GM23338 (cell line): ENCODE measurements around the gene LFNG. TPM values are rescaled to one million over a fixed set of nuclear protein-coding genes. Genes with fewer than 3 reads are reported as not detected.

ENCODE experiments used
- ATAC-seq: fragments of 200-7000 bp; cut with Tn5 transposase; 3 replicates; pipeline ENCODE4 v1.9.1; 2020
- DNase-seq: peaks from one replicate; pipeline ENCODE4 v3.0.0-alpha.2; 2015; ENCODE audit warnings: low spot score
- H2AFZ ChIP-seq: fragments of 200-600 bp; sonication (generic); 2 replicates; pipeline ENCODE4 v1.8.0; 2016; ENCODE audit warnings: antibody characterized with exemption, mild to moderate bottlenecking, moderate library complexity
- H3F3A ChIP-seq: fragments of 200-600 bp; sonication (generic); replicated peaks from 2 replicates; pipeline ENCODE4 v1.8.0; 2017; ENCODE audit warnings: antibody characterized with exemption, mixed run types, low read depth
- H3K27ac ChIP-seq: fragments of 200-600 bp; sonication (generic); 2 replicates; pipeline ENCODE4 v1.6.1; 2016; ENCODE audit warnings: low read depth
- H3K27me3 ChIP-seq: fragments of 200-600 bp; sonication (generic); 2 replicates; pipeline ENCODE4 v1.8.0; 2016; ENCODE audit warnings: mild to moderate bottlenecking, mixed run types, moderate library complexity; ENCODE audit not compliant: insufficient read depth
- H3K36me3 ChIP-seq: fragments of 200-600 bp; sonication (generic); 2 replicates; pipeline ENCODE4 v1.8.0; 2016; ENCODE audit warnings: mild to moderate bottlenecking; ENCODE audit not compliant: insufficient read depth
- H3K4me1 ChIP-seq: fragments of 200-600 bp; sonication (generic); 2 replicates; pipeline ENCODE4 v1.8.0; 2016; ENCODE audit warnings: mild to moderate bottlenecking, moderate library complexity; ENCODE audit not compliant: insufficient read depth
- H3K4me2 ChIP-seq: fragments of 200-600 bp; sonication (generic); 2 replicates; pipeline ENCODE4 v1.7.1; 2017; ENCODE audit warnings: mixed run types
- H3K4me3 ChIP-seq: fragments of 200-600 bp; sonication (generic); 2 replicates; pipeline ENCODE4 v1.6.1; 2016; ENCODE audit warnings: mixed run types
- H3K79me2 ChIP-seq: fragments of 200-600 bp; sonication (generic); replicated peaks from 2 replicates; pipeline ENCODE4 v1.8.0; 2017; ENCODE audit warnings: mild to moderate bottlenecking; ENCODE audit not compliant: insufficient read depth
- H3K9me2 ChIP-seq: fragments of 200-600 bp; sonication (generic); 2 replicates; pipeline ENCODE4 v1.8.0; 2017; ENCODE audit not compliant: insufficient read depth
- H4K20me1 ChIP-seq: fragments of 200-600 bp; sonication (generic); replicated peaks from 2 replicates; pipeline ENCODE4 v1.8.0; 2017; ENCODE audit warnings: mild to moderate bottlenecking; ENCODE audit not compliant: insufficient read depth
- H3K27ac Mint-ChIP-seq: 2 replicates; pipeline ENCODE4 v1.8.0; 2020; ENCODE audit warnings: inconsistent platforms, mild to moderate bottlenecking, moderate library complexity, mixed read lengths
- H3K27me3 Mint-ChIP-seq: 3 replicates; pipeline ENCODE4 v1.8.0; 2022; ENCODE audit warnings: low read depth, mild to moderate bottlenecking, moderate library complexity, mixed read lengths, inconsistent platforms; ENCODE audit not compliant: insufficient read depth, poor library complexity
- H3K36me3 Mint-ChIP-seq: 3 replicates; pipeline ENCODE4 v1.8.0; 2021; ENCODE audit warnings: low read depth, mild to moderate bottlenecking, inconsistent platforms, moderate library complexity, mixed read lengths
- H3K4me1 Mint-ChIP-seq: 3 replicates; pipeline ENCODE4 v1.8.0; 2020; ENCODE audit warnings: mild to moderate bottlenecking, inconsistent platforms, mixed read lengths
- H3K4me3 Mint-ChIP-seq: 3 replicates; pipeline ENCODE4 v1.8.0; 2021; ENCODE audit warnings: moderate library complexity, mild to moderate bottlenecking, inconsistent platforms, mixed read lengths
- H3K9me3 Mint-ChIP-seq: 3 replicates; pipeline ENCODE4 v1.8.0; 2020; ENCODE audit warnings: moderate library complexity, mild to moderate bottlenecking, inconsistent platforms, mixed read lengths
- CREB1 ChIP-seq: fragments of 250-450 bp; sonication (Bioruptor Pico); IDR thresholded peaks from 2 replicates; pipeline ENCODE4 v1.5.0; 2020; ENCODE audit warnings: low read depth, mild to moderate bottlenecking, moderate library complexity
- EZH2phosphoT487 ChIP-seq: fragments of 200-600 bp; sonication (generic); IDR thresholded peaks from one replicate; pipeline ENCODE4 v1.8.1; 2018; ENCODE audit warnings: antibody characterized with exemption; ENCODE audit not compliant: unreplicated experiment
- JUNB ChIP-seq: IDR thresholded peaks from one replicate; pipeline ENCODE4 v1.6.1; 2016; ENCODE audit warnings: antibody characterized with exemption; ENCODE audit not compliant: unreplicated experiment
- POLR2AphosphoS5 ChIP-seq: IDR thresholded peaks from 2 replicates; pipeline ENCODE4 v1.6.1; 2016; ENCODE audit warnings: antibody characterized with exemption, low read depth
- ZNF331 ChIP-seq: fragments of 250-450 bp; sonication (Bioruptor Pico); IDR thresholded peaks from 2 replicates; pipeline ENCODE4 v1.5.0; 2020; ENCODE audit warnings: low read depth, mild to moderate bottlenecking, moderate library complexity
- polyA plus RNA-seq: library from polyadenylated mRNA; unstranded; fragments of >200 nt; fragmentation: Nextera tagmentation; extraction: Ambion mirVana; gene quantifications from 2 replicates; pipeline ENCODE4 v1.2.1, GENCODE V29; 2016
- total RNA-seq: library from RNA; depleted of rRNA; stranded (reverse); fragments of >200 nt; shearing (Covaris generic); gene quantifications from 2 replicates; pipeline ENCODE4 v1.2.3, GENCODE V29; 2014
- TF ChIP-seq, protein P1 (sequence below), 2 experiments: fragments of 200-600 bp in 1 of 2; sonication (generic) in 1 of 2; conservative IDR thresholded peaks; 2 replicates each; pipeline versions ENCODE4 v1.5.1 to v1.6.1; 2016 to 2017; ENCODE audit warnings: antibody characterized with exemption in 2 of 2, low read depth in 2 of 2, mild to moderate bottlenecking in 2 of 2, moderate library complexity in 1 of 2
- TF ChIP-seq, protein P2 (sequence below): IDR thresholded peaks from one replicate; pipeline ENCODE4 v1.6.1; 2018; ENCODE audit warnings: antibody characterized with exemption; ENCODE audit not compliant: unreplicated experiment
- TF ChIP-seq, protein P3 (sequence below): IDR thresholded peaks from 2 replicates; pipeline ENCODE4 v1.6.1; 2016; ENCODE audit warnings: antibody characterized with exemption

Gene LFNG
- total and polyA plus RNA-seq, 2 experiments from 2014 or later = 1.7 to 35.4 TPM

DNA sequence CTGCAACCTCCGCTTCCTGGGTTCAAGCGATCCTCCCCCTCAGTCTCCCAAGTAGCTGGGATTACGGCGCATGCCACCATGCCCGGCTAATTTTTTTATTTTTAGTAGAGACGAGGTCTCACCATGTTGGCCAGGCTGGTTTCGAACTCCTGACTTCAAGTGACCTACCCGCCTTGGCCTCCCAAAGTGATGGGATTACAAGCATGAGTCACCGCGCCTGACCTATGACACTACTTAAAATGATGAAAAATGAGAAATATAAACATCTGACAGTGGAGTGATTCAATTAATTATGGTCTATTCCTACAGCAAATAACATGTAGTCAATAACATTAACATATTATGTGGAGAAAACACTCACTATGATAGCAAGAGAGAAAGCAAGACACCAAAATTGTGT, 33.5 kb downstream of the LFNG start:
- ATAC-seq (no peak), DNase-seq (no peak)
- peaks cover 11% of the 10 kb centered on the region for H3K36me3 ChIP-seq
- Mint-ChIP-seq H3K4me3 (peak overlapping the region; percentile 80; the same call in 1 of the 3 replicates), H3K4me1 (peaks cover 8% of the 10 kb centered on the region), H3K36me3 (peaks cover 38% of the 10 kb centered on the region), H3K27me3 (peaks cover 6% of the 10 kb centered on the region), H3K27ac (no peak overlapping the region), H3K9me3 (no peaks in the 10 kb centered on the region)
- peaks cover 11% of the 10 kb centered on the region for H3F3A ChIP-seq
- TF ChIP-seq ZNF331 (CRISPR knock-in tag) (no peak), JUNB (no peak), CREB1 (CRISPR knock-in tag) (no peak), POLR2AphosphoS5 (no peak), EZH2phosphoT487 (no peak)
- TF ChIP-seq, protein P1, sequence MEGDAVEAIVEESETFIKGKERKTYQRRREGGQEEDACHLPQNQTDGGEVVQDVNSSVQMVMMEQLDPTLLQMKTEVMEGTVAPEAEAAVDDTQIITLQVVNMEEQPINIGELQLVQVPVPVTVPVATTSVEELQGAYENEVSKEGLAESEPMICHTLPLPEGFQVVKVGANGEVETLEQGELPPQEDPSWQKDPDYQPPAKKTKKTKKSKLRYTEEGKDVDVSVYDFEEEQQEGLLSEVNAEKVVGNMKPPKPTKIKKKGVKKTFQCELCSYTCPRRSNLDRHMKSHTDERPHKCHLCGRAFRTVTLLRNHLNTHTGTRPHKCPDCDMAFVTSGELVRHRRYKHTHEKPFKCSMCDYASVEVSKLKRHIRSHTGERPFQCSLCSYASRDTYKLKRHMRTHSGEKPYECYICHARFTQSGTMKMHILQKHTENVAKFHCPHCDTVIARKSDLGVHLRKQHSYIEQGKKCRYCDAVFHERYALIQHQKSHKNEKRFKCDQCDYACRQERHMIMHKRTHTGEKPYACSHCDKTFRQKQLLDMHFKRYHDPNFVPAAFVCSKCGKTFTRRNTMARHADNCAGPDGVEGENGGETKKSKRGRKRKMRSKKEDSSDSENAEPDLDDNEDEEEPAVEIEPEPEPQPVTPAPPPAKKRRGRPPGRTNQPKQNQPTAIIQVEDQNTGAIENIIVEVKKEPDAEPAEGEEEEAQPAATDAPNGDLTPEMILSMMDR (conservative IDR thresholded peaks at IDR 0.05; ENCODE audit: low read depth in 2 of 2) = no peak
- TF ChIP-seq, protein P2, sequence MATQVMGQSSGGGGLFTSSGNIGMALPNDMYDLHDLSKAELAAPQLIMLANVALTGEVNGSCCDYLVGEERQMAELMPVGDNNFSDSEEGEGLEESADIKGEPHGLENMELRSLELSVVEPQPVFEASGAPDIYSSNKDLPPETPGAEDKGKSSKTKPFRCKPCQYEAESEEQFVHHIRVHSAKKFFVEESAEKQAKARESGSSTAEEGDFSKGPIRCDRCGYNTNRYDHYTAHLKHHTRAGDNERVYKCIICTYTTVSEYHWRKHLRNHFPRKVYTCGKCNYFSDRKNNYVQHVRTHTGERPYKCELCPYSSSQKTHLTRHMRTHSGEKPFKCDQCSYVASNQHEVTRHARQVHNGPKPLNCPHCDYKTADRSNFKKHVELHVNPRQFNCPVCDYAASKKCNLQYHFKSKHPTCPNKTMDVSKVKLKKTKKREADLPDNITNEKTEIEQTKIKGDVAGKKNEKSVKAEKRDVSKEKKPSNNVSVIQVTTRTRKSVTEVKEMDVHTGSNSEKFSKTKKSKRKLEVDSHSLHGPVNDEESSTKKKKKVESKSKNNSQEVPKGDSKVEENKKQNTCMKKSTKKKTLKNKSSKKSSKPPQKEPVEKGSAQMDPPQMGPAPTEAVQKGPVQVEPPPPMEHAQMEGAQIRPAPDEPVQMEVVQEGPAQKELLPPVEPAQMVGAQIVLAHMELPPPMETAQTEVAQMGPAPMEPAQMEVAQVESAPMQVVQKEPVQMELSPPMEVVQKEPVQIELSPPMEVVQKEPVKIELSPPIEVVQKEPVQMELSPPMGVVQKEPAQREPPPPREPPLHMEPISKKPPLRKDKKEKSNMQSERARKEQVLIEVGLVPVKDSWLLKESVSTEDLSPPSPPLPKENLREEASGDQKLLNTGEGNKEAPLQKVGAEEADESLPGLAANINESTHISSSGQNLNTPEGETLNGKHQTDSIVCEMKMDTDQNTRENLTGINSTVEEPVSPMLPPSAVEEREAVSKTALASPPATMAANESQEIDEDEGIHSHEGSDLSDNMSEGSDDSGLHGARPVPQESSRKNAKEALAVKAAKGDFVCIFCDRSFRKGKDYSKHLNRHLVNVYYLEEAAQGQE = no peak
- TF ChIP-seq, protein P3, sequence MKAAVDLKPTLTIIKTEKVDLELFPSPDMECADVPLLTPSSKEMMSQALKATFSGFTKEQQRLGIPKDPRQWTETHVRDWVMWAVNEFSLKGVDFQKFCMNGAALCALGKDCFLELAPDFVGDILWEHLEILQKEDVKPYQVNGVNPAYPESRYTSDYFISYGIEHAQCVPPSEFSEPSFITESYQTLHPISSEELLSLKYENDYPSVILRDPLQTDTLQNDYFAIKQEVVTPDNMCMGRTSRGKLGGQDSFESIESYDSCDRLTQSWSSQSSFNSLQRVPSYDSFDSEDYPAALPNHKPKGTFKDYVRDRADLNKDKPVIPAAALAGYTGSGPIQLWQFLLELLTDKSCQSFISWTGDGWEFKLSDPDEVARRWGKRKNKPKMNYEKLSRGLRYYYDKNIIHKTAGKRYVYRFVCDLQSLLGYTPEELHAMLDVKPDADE = no peak
- H3K79me2 ChIP-seq = peaks cover 26% of the 10 kb centered on the region
- peaks cover 9% of the 10 kb centered on the region for H4K20me1 ChIP-seq
- H3K4me1 ChIP-seq = peaks cover 6% of the 10 kb centered on the region; the same call in 1 of the 2 replicates
- H3K4me3 ChIP-seq = no peak overlapping the region
- no peak overlapping the region for H3K4me2 ChIP-seq
- no peaks in the 10 kb centered on the region for H3K27me3 ChIP-seq
- H3K27ac ChIP-seq = no peak overlapping the region
- H3K9me2 ChIP-seq = no peaks in the 10 kb centered on the region
- no peak overlapping the region for H2AFZ ChIP-seq
